K562 (cell line): ENCODE results near the gene KCNG4. TPM values are rescaled to one million over a fixed set of nuclear protein-coding genes. Genes with fewer than 3 reads are reported as not detected.
A peak's percentile ranks its signal among the peaks of the same experiment; 100 is the strongest.
"Not testable (repeated sequence)": the region's sequence is repeated elsewhere in the genome, so short reads cannot be mapped to it uniquely, and the experiment has no call there.

Source experiments
- ATAC-seq: fragments of 200-7000 bp; cut with Tn5 transposase; 3 replicates; pipeline ENCODE4 v1.9.1; 2020; ENCODE audit warnings: moderate library complexity
- BruUV-seq: library from RNA; stranded (reverse); fragments of 400-500 nt; replicated peaks from 2 replicates; lab custom pipeline; 2021; lab: Mats Ljungman, UMichigan
- CTCF ChIA-PET: fragments of 300-600 bp; formaldehyde crosslinking; extraction: SDS; loops from one replicate; lab custom pipeline; 2021; ENCODE audit warnings: low intra/inter-chr PET ratio; lab: Yijun Ruan, JAX
- POLR2A ChIA-PET: fragments of 300-600, 350-650 bp; sonication (Branson Sonifier 250); formaldehyde crosslinking; extraction: SDS; loops from one replicate; lab custom pipeline; 2021; ENCODE audit warnings: antibody characterized with exemption, inconsistent platforms; lab: Yijun Ruan, JAX
- DNase-seq, 4 experiments: peaks; one replicate each; pipeline versions ENCODE4 v3.0.0 to v3.0.0-alpha.2; 2011 to 2018; ENCODE audit warnings: low spot score in 3 of 4, mixed read lengths in 3 of 4; ENCODE audit errors: extremely low read depth in 1 of 4
- FAIRE-seq: peaks from 2 replicates; lab custom pipeline; 2011; peaks lifted over from hg19 to GRCh38; lab: Jason Lieb, UNC
- H2AFZ ChIP-seq: 2 replicates; pipeline ENCODE4 v1.6.0; 2011; ENCODE audit warnings: low read depth, low read length, control low read depth, inconsistent platforms
- H3K27ac ChIP-seq: fragments of 200-600 bp; 3 replicates; pipeline ENCODE4 v1.8.0; 2011; ENCODE audit warnings: low read depth, mild to moderate bottlenecking, control low read depth, inconsistent platforms, low read length, moderate library complexity, mixed read lengths; ENCODE audit errors: extremely low read depth
- H3K27me3 ChIP-seq, 2 experiments: fragments of 300-600 bp in 1 of 2; 2 replicates in 1 of 2; 3 replicates in 1 of 2; pipeline versions ENCODE4 v1.6.0 to v1.8.0; 2011; ENCODE audit warnings: inconsistent platforms in 2 of 2, low read length in 2 of 2, mild to moderate bottlenecking in 1 of 2, mixed read lengths in 1 of 2, moderate library complexity in 1 of 2; ENCODE audit not compliant: control insufficient read depth in 2 of 2, insufficient read depth in 2 of 2
- H3K36me3 ChIP-seq: fragments of 300-600 bp; 3 replicates; pipeline ENCODE4 v1.8.0; 2011; ENCODE audit warnings: mild to moderate bottlenecking, low read length, inconsistent platforms; ENCODE audit not compliant: control insufficient read depth, insufficient read depth
- H3K4me1 ChIP-seq, 2 experiments: fragments of 200-600 bp in 1 of 2; replicated peaks in 1 of 2; 2 replicates in 1 of 2; 3 replicates in 1 of 2; pipeline versions ENCODE4 v1.5.1 to v1.8.0; 2011; ENCODE audit warnings: inconsistent platforms in 2 of 2, low read length in 2 of 2, mild to moderate bottlenecking in 1 of 2, mixed read lengths in 1 of 2, moderate library complexity in 1 of 2; ENCODE audit not compliant: control insufficient read depth in 2 of 2, insufficient read depth in 2 of 2
- H3K4me2 ChIP-seq: 2 replicates; pipeline ENCODE4 v1.6.1; 2011; ENCODE audit warnings: low read length, control low read depth, inconsistent platforms, mixed read lengths; ENCODE audit not compliant: insufficient read depth
- H3K4me3 ChIP-seq: fragments of 200-600 bp; sonication (generic), shearing (Covaris generic); 2 replicates; pipeline ENCODE4 v1.5.1; 2016; ENCODE audit warnings: control low read depth, inconsistent platforms
- H3K79me2 ChIP-seq: fragments of 200-600 bp; 3 replicates; pipeline ENCODE4 v1.8.0; 2011; ENCODE audit warnings: low read length, inconsistent platforms; ENCODE audit not compliant: control insufficient read depth, insufficient read depth
- H3K9ac ChIP-seq, 2 experiments: 2 replicates each; pipeline versions ENCODE4 v1.6.0 to v1.6.1; 2011; ENCODE audit warnings: low read depth in 2 of 2, low read length in 2 of 2, control low read depth in 1 of 2, inconsistent platforms in 1 of 2, mild to moderate bottlenecking in 1 of 2, mixed read lengths in 1 of 2; ENCODE audit not compliant: insufficient read depth in 1 of 2
- H3K9me1 ChIP-seq: one replicate; pipeline ENCODE4 v1.6.0; 2011; ENCODE audit warnings: inconsistent platforms, mild to moderate bottlenecking, low read length, moderate library complexity; ENCODE audit not compliant: control insufficient read depth, insufficient read depth
- H3K9me3 ChIP-seq: replicated peaks from 2 replicates; pipeline ENCODE4 v1.5.1; 2011; ENCODE audit warnings: low read depth, low read length, inconsistent platforms; ENCODE audit not compliant: control insufficient read depth, insufficient read depth
- H4K20me1 ChIP-seq: replicated peaks from 2 replicates; pipeline ENCODE4 v1.6.1; 2011; ENCODE audit warnings: low read length, inconsistent platforms, mixed read lengths; ENCODE audit not compliant: control insufficient read depth, insufficient read depth
- GABPB1 ChIP-seq: sonication (generic); formaldehyde crosslinking; IDR thresholded peaks from 2 replicates; pipeline ENCODE4 v1.8.0; 2022; ENCODE audit warnings: mild to moderate bottlenecking, missing genetic modification reagents
- USF1 ChIP-seq: sonication (generic); formaldehyde crosslinking; IDR thresholded peaks from 2 replicates; pipeline ENCODE4 v1.9.0; 2022; ENCODE audit warnings: mild to moderate bottlenecking, missing genetic modification reagents
- YY1 ChIP-seq, 3 experiments: IDR thresholded peaks; 2 replicates each; pipeline ENCODE4 v1.6.1; 2011; ENCODE audit warnings: low read length in 2 of 3, mild to moderate bottlenecking in 2 of 3, moderate library complexity in 2 of 3, borderline replicate concordance in 1 of 3, control low read depth in 1 of 3, low read depth in 1 of 3; ENCODE audit not compliant: insufficient read depth in 3 of 3, insufficient replicate concordance in 2 of 3, control insufficient read depth in 1 of 3, insufficient read length in 1 of 3; ENCODE audit errors: extremely low read depth in 1 of 3
- WGBS: fragments of 100-300 bp; shearing (Covaris generic); methylation state at CpG from one replicate; pipeline ENCODE4 v1.1.6; 2016; ENCODE audit warnings: low coverage, mixed read lengths; ENCODE audit not compliant: insufficient coverage; ENCODE audit errors: missing lambda C conversion rate; 5-methylcytosine and 5-hydroxymethylcytosine counted together
- in situ Hi-C: fragments of 300-500 bp; cut with MboI; formaldehyde crosslinking; loops from 4 replicates; pipeline ENCODE4 v1.15.0; 2018; ENCODE audit warnings: inconsistent platforms, mixed read lengths
- intact Hi-C: fragments of 100-400 bp; cut with micrococcal nuclease; formaldehyde crosslinking; loops from 2 replicates; pipeline ENCODE4 v1.14.2; 2022
- polyA plus RNA-seq, 8 experiments: library from polyadenylated mRNA; depleted of rRNA in 4 of 8; stranded (reverse) in 5 of 8; unstranded in 3 of 8; fragments of >200 nt; fragmentation: Nextera tagmentation in 2 of 8; fragmentation: Illumina TruSeq in 1 of 8; extraction: Ambion mirVana in 2 of 8; extraction: Trizol in 1 of 8; gene quantifications; 2 replicates each; pipeline versions ENCODE4 v1.2.1 to v1.2.3, GENCODE V29; 2011 to 2014; ENCODE audit warnings: inconsistent platforms in 1 of 8, missing spikeins in 1 of 8
- total RNA-seq, 7 experiments: library from RNA; depleted of rRNA in 6 of 7; stranded (reverse); fragments of >200 nt in 6 of 7; fragmentation: Illumina TruSeq in 2 of 7; extraction: Trizol in 2 of 7; gene quantifications; 2 replicates each; pipeline versions ENCODE4 v1.2.1 to v1.2.3, GENCODE V29; 2011 to 2021; ENCODE audit warnings: low replicate concordance in 1 of 7

KCNG4 gene
- total and polyA plus RNA-seq, 9 of the 15 experiments (the other 6 are each of a cell fraction or from before 2014, with no cell fraction given) = not detected

- WGBS = 19% methylated on average over 18 of the region's 18 CpGs
- Histone ChIP-seq H3K27me3 (peaks cover 12 to 29% of the 10 kb centered on the region in 2 experiments), H3K4me2 (no peak overlapping the region), H3K4me3 (no peak overlapping the region), H3K9me3 (0 out of 2 replicates have a peak, but pooled peaks cover 2% of the 10 kb centered on the region), H3K4me1 (peaks cover 6 to 16% of the 10 kb centered on the region in 2 experiments; a peak in 4 of 5 replicates), H2AFZ (no peak overlapping the region), H3K36me3 (no peaks in the 10 kb centered on the region), H3K9ac (peak overlapping the region in 1 of 2 experiments; percentile 22; a peak in 2 of 4 replicates), H3K9me1 (no peaks in the 10 kb centered on the region), H3K27ac (no peak overlapping the region), H3K79me2 (no peaks in the 10 kb centered on the region), H4K20me1 (no peaks in the 10 kb centered on the region)
- DNase-seq = no peak
- in situ Hi-C loops = no loop called here
- no peak for ATAC-seq
- CTCF ChIA-PET = no interaction called here
- intact Hi-C loops = no loop called here
- TF ChIP-seq USF1 (CRISPR knock-in tag) (peak; percentile 24; the same call in 1 of the 2 replicates), YY1 (IDR thresholded peaks at IDR 0.05; ENCODE audit: borderline replicate concordance in 1 of 3, control insufficient read depth in 1 of 3, extremely low read depth in 1 of 3, insufficient read depth in 3 of 3, insufficient read length in 1 of 3, insufficient replicate concordance in 2 of 3, low read depth in 1 of 3, low read length in 2 of 3) (peak in 1 of 3 experiments; percentile 45), GABPB1 (no peak)
- no TSS peak for BruUV-seq
- FAIRE-seq = no peak
- POLR2A ChIA-PET = no interaction called here
Observed at GRCh38 chr16:84205976-84206691, 33.7 kb downstream of the KCNG4 start.

- BruUV-seq = not testable (repeated sequence)
Observed at GRCh38 chr16:84205123-84205522, 34.7 kb downstream of the KCNG4 start.

GRCh38 chr16:84204551-84204950 is 35.3 kb downstream of the KCNG4 start:
- FAIRE-seq, H3K36me3 ChIP-seq, H4K20me1 ChIP-seq, CTCF ChIA-PET, H3K9me3 ChIP-seq, H3K4me3 ChIP-seq, H3K79me2 ChIP-seq, DNase-seq, H3K9me1 ChIP-seq, BruUV-seq, H2AFZ ChIP-seq, ATAC-seq, H3K9ac ChIP-seq, H3K27ac ChIP-seq, intact Hi-C loops, H3K4me2 ChIP-seq, in situ Hi-C loops: not testable (repeated sequence)
- POLR2A ChIA-PET = interaction anchor here (1.1 to 1.5 kb wide), 3 partner anchors 9 to 18 kb away, joined by 3 to 5 read pairs (median 3); partner anchors contain the start of gene TAF1C
- H3K4me1 ChIP-seq = peaks cover 6 to 16% of the 10 kb centered on the region in 2 experiments; a peak in 4 of 5 replicates
- H3K27me3 ChIP-seq = peaks cover 22 to 35% of the 10 kb centered on the region in 2 experiments
- WGBS = 42% methylated on average over 26 of the region's 26 CpGs

More at GRCh38 chr16:84205123-84205522, 34.7 kb downstream of the KCNG4 start:
- H3K9me3 ChIP-seq, CTCF ChIA-PET, DNase-seq, H4K20me1 ChIP-seq, H3K79me2 ChIP-seq, in situ Hi-C loops, H2AFZ ChIP-seq, H3K4me2 ChIP-seq, H3K27ac ChIP-seq, H3K9ac ChIP-seq, POLR2A ChIA-PET, H3K4me3 ChIP-seq, ATAC-seq, FAIRE-seq, intact Hi-C loops, H3K36me3 ChIP-seq, H3K9me1 ChIP-seq: not testable (repeated sequence)
- H3K27me3 ChIP-seq = peaks cover 17 to 30% of the 10 kb centered on the region in 2 experiments
- 22% methylated on average over 6 of the region's 6 CpGs for WGBS
- peaks cover 6 to 16% of the 10 kb centered on the region in 2 experiments; a peak in 4 of 5 replicates for H3K4me1 ChIP-seq
